HepG2 (cell line): ENCODE results near the gene EXOC3L4. TPM values are rescaled to one million over a fixed set of nuclear protein-coding genes. Genes with fewer than 3 reads are reported as not detected.
A peak's percentile ranks its signal among the peaks of the same experiment; 100 is the strongest.

Experiments
- CEBPG ChIP-seq: IDR thresholded peaks from 2 replicates; pipeline ENCODE4 v1.6.1; 2016
- CHCHD3 ChIP-seq: sonication (generic); formaldehyde crosslinking; IDR thresholded peaks from 2 replicates; pipeline ENCODE4 v1.8.0; 2022; ENCODE audit warnings: mild to moderate bottlenecking, missing genetic modification reagents, moderate library complexity
- CREBL2 ChIP-seq: sonication (generic); formaldehyde crosslinking; IDR thresholded peaks from 2 replicates; pipeline ENCODE4 v1.8.1; 2023; ENCODE audit warnings: missing genetic modification reagents, mild to moderate bottlenecking, borderline replicate concordance
- EED ChIP-seq: sonication (generic); formaldehyde crosslinking; IDR thresholded peaks from 2 replicates; pipeline ENCODE4 v1.5.0; 2020; ENCODE audit warnings: mild to moderate bottlenecking, missing genetic modification reagents
- ETV5 ChIP-seq: IDR thresholded peaks from 2 replicates; pipeline ENCODE4 v1.6.1; 2018; ENCODE audit warnings: missing biosample characterization, missing genetic modification reagents, inconsistent platforms, borderline replicate concordance
- EZH2 ChIP-seq: conservative IDR thresholded peaks from 2 replicates; pipeline ENCODE4 v1.6.1; 2012; ENCODE audit warnings: mild to moderate bottlenecking, low read depth, low read length, moderate library complexity
- HIVEP1 ChIP-seq: sonication (generic); formaldehyde crosslinking; IDR thresholded peaks from 2 replicates; pipeline ENCODE4 v1.4.0; 2020; ENCODE audit warnings: mild to moderate bottlenecking, missing genetic modification reagents
- HNRNPL ChIP-seq: fragments of 200-400 bp; formaldehyde crosslinking; IDR thresholded peaks from 2 replicates; pipeline ENCODE4 v1.6.1; 2017; ENCODE audit warnings: mild to moderate bottlenecking, low read depth, low read length
- IRX3 ChIP-seq: sonication (generic); formaldehyde crosslinking; IDR thresholded peaks from 2 replicates; pipeline ENCODE4 v1.8.1; 2023; ENCODE audit warnings: mild to moderate bottlenecking, low read depth, missing genetic modification reagents, borderline replicate concordance
- KAT7 ChIP-seq: IDR thresholded peaks from 2 replicates; pipeline ENCODE4 v1.6.1; 2018; ENCODE audit warnings: borderline replicate concordance, missing compliant biosample characterization
- NONO ChIP-seq, 2 experiments: fragments of 450-650 bp in 1 of 2; sonication (generic) in 1 of 2; formaldehyde crosslinking in 1 of 2; IDR thresholded peaks in 1 of 2; conservative IDR thresholded peaks in 1 of 2; 2 replicates each; pipeline versions ENCODE4 v1.6.1 to v1.8.0; 2017 to 2022; ENCODE audit warnings: mild to moderate bottlenecking in 1 of 2, missing genetic modification reagents in 1 of 2, moderate library complexity in 1 of 2
- PAXIP1 ChIP-seq: sonication (generic); formaldehyde crosslinking; conservative IDR thresholded peaks from 2 replicates; pipeline ENCODE4 v1.4.0; 2020; ENCODE audit warnings: mild to moderate bottlenecking, missing genetic modification reagents, moderate library complexity
- SMARCC2 ChIP-seq: fragments of 450-650 bp; IDR thresholded peaks from 2 replicates; pipeline ENCODE4 v1.6.1; 2017; ENCODE audit warnings: antibody characterized with exemption, mild to moderate bottlenecking
- TBP ChIP-seq: sonication (generic); formaldehyde crosslinking; IDR thresholded peaks from 2 replicates; pipeline ENCODE4 v1.5.0; 2020; ENCODE audit warnings: missing genetic modification reagents
- TOPORS ChIP-seq: sonication (generic); formaldehyde crosslinking; IDR thresholded peaks from 2 replicates; pipeline ENCODE4 v1.8.0; 2023; ENCODE audit warnings: mild to moderate bottlenecking, missing genetic modification reagents
- TRIM24 ChIP-seq: sonication (generic); formaldehyde crosslinking; IDR thresholded peaks from 2 replicates; pipeline ENCODE4 v1.8.0; 2022; ENCODE audit warnings: mild to moderate bottlenecking, missing genetic modification reagents
- TSC22D2 ChIP-seq: sonication (generic); formaldehyde crosslinking; IDR thresholded peaks from 2 replicates; pipeline ENCODE4 v1.5.1; 2020; ENCODE audit warnings: missing genetic modification reagents, mild to moderate bottlenecking, borderline replicate concordance
- U2AF2 ChIP-seq: fragments of 200-400 bp; formaldehyde crosslinking; IDR thresholded peaks from 2 replicates; pipeline ENCODE4 v1.6.1; 2017; ENCODE audit warnings: low read depth, mild to moderate bottlenecking, low read length
- YEATS4 ChIP-seq: sonication (generic); formaldehyde crosslinking; IDR thresholded peaks from 2 replicates; pipeline ENCODE4 v1.4.0; 2020; ENCODE audit warnings: missing genetic modification reagents, borderline replicate concordance
- ZC3H13 ChIP-seq: sonication (generic); formaldehyde crosslinking; IDR thresholded peaks from 2 replicates; pipeline ENCODE4 v1.8.1; 2023; ENCODE audit warnings: mild to moderate bottlenecking, missing genetic modification reagents, moderate library complexity
- ZFY ChIP-seq: sonication (generic); formaldehyde crosslinking; IDR thresholded peaks from 2 replicates; pipeline ENCODE4 v1.4.0; 2020; ENCODE audit warnings: missing genetic modification reagents
- ZMAT3 ChIP-seq: sonication (generic); formaldehyde crosslinking; conservative IDR thresholded peaks from 2 replicates; pipeline ENCODE4 v1.7.0; 2021; ENCODE audit warnings: missing genetic modification reagents
- ZMAT5 ChIP-seq: sonication (generic); formaldehyde crosslinking; IDR thresholded peaks from 2 replicates; pipeline ENCODE4 v1.5.0; 2020; ENCODE audit warnings: mild to moderate bottlenecking, low read depth, missing genetic modification reagents, borderline replicate concordance
- ZNF235 ChIP-seq: sonication (generic); formaldehyde crosslinking; IDR thresholded peaks from 2 replicates; pipeline ENCODE4 v1.8.1; 2023; ENCODE audit warnings: mild to moderate bottlenecking, missing genetic modification reagents, borderline replicate concordance
- ZNF30 ChIP-seq: sonication (generic); formaldehyde crosslinking; IDR thresholded peaks from 2 replicates; pipeline ENCODE4 v1.5.0; 2020; ENCODE audit warnings: mild to moderate bottlenecking, missing genetic modification reagents
- ZNF333 ChIP-seq: sonication (generic); formaldehyde crosslinking; IDR thresholded peaks from 2 replicates; pipeline ENCODE4 v1.4.0; 2020; ENCODE audit warnings: mild to moderate bottlenecking, missing genetic modification reagents, borderline replicate concordance
- ZNF737 ChIP-seq: sonication (generic); formaldehyde crosslinking; IDR thresholded peaks from 2 replicates; pipeline ENCODE4 v1.5.0; 2020; ENCODE audit warnings: missing genetic modification reagents, mild to moderate bottlenecking, borderline replicate concordance
- polyA plus RNA-seq, 8 experiments: library from polyadenylated mRNA; depleted of rRNA in 3 of 8; stranded (reverse) in 7 of 8; unstranded in 1 of 8; fragments of >200 nt; fragmentation: Illumina TruSeq in 4 of 8; extraction: Trizol in 4 of 8; gene quantifications; 2 replicates each; pipeline versions ENCODE4 v1.2.1 to v1.2.3, GENCODE V29; 2011 to 2016; ENCODE audit warnings: low read depth in 4 of 8, missing spikeins in 1 of 8, mixed read lengths in 1 of 8; ENCODE audit not compliant: insufficient read depth in 1 of 8
- total RNA-seq, 5 experiments: library from RNA; depleted of rRNA; stranded (reverse); fragments of >200 nt; fragmentation: Illumina TruSeq; extraction: Trizol; gene quantifications; 2 replicates each; pipeline ENCODE4 v1.2.3, GENCODE V29; 2016; ENCODE audit warnings: low read depth in 1 of 5

EXOC3L4 gene
- total and polyA plus RNA-seq, 2 of the 13 experiments (the other 11 are each of a cell fraction or from before 2014, with no cell fraction given): 11.8 to 27.0 TPM

DNA sequence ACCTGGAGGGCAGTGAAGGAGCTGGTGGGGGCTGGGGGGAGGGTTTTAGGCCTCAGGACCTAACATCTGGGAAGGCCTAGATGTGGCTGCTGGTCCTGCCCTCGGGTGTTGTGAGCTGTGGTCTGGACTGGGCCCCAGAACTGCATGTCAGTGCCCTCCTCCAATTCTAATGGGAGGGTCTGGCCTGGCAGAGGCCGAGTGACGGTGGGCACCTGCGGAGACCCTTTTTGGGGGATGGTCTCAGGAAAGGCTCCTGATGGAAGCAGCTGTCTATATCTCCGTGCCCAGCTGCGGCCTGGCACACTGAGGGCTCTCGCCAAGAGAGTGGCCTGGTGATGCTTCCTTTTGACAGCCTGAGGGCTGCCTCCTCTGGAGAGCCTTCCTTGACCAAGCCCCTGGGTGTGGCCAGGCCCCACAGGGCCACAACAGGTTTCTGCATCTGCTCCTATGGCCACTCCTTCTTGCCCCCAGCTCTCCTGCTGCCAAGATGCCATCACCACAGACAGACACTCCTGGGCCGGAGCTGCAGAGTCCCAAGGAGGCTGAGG, 5.3 kb downstream of the EXOC3L4 start (continued):
- TF ChIP-seq TOPORS (CRISPR knock-in tag) (peak; percentile 89), YEATS4 (no peak), EZH2 (no peak), IRX3 (CRISPR knock-in tag) (peak; percentile 35; the same call in 1 of the 2 replicates), ETV5 (CRISPR knock-in tag) (no peak), EED (CRISPR knock-in tag) (no peak), TRIM24 (CRISPR knock-in tag) (no peak), KAT7 (CRISPR knock-in tag) (no peak), TBP (no peak), ZNF737 (CRISPR knock-in tag) (no peak), HIVEP1 (CRISPR knock-in tag) (no peak), ZNF333 (CRISPR knock-in tag) (no peak), PAXIP1 (CRISPR knock-in tag) (no peak), ZMAT5 (CRISPR knock-in tag) (peak; percentile 85; the same call in 1 of the 2 replicates), ZC3H13 (CRISPR knock-in tag) (0 out of 2 replicates have a peak, but pooled peaks have one; percentile 3), CEBPG (CRISPR knock-in tag) (no peak), TSC22D2 (CRISPR knock-in tag) (no peak), CHCHD3 (0 out of 2 replicates have a peak, but pooled peaks have one; percentile 27), ZMAT3 (CRISPR knock-in tag) (0 out of 2 replicates have a peak, but pooled peaks have one; percentile 8), ZFY (no peak; the same call in 1 of the 2 replicates), NONO (IDR thresholded peaks at IDR 0.05) (no peak), NONO (CRISPR knock-in tag; conservative IDR thresholded peaks at IDR 0.05) (no peak), U2AF2 (no peak), ZNF30 (CRISPR knock-in tag) (peak; percentile 42; the same call in 1 of the 2 replicates), CREBL2 (CRISPR knock-in tag) (no peak), SMARCC2 (no peak), HNRNPL (no peak), ZNF235 (no peak)
